Activated T-helper 2 cell treated with anti-CD3 and anti-CD28 coated beads, Interferon-gamma antibody, Interleukin-2, Interleukin-4, amounts not matched to agents 10 μg/mL and 5 μg/mL and 100 μg/mL, durations not matched to agents 14 hours and 24 hours and 36 hours (primary cell): ENCODE results near the gene RAB26. TPM values are rescaled to one million over a fixed set of nuclear protein-coding genes. Genes with fewer than 3 reads are reported as not detected.
"Not testable (repeated sequence)": the region's sequence is repeated elsewhere in the genome, so short reads cannot be mapped to it uniquely, and the experiment has no call there.

Experiments
- DNase-seq: peaks from one replicate; pipeline ENCODE4 v3.0.0; 2021; ENCODE audit warnings: low spot score
- H3K27ac Mint-ChIP-seq: one replicate; pipeline ENCODE4 v1.8.0; 2021; ENCODE audit warnings: mixed read lengths
- H3K27me3 Mint-ChIP-seq: one replicate; pipeline ENCODE4 v1.8.0; 2021; ENCODE audit warnings: low read depth, mixed read lengths
- H3K36me3 Mint-ChIP-seq: one replicate; pipeline ENCODE4 v1.8.0; 2021; ENCODE audit warnings: low read depth, mixed read lengths
- H3K4me1 Mint-ChIP-seq: one replicate; pipeline ENCODE4 v1.8.0; 2021; ENCODE audit warnings: low read depth, mixed read lengths
- H3K4me3 Mint-ChIP-seq: one replicate; pipeline ENCODE4 v1.8.0; 2021; ENCODE audit warnings: low read depth, mild to moderate bottlenecking, moderate library complexity, mixed read lengths
- H3K9me3 Mint-ChIP-seq: one replicate; pipeline ENCODE4 v1.8.0; 2021; ENCODE audit warnings: mixed read lengths
- intact Hi-C: fragments of 100-400 bp; cut with micrococcal nuclease; formaldehyde crosslinking; loops from one replicate; pipeline ENCODE4 v1.15.1; 2023
- total RNA-seq: library from RNA; stranded (reverse); gene quantifications from 2 replicates; pipeline ENCODE4 v1.2.3, GENCODE V29; 2022

RAB26 gene
- total RNA-seq, 1 donor from 2014 or later, result 0.59 TPM

- H3K9me3 Mint-ChIP-seq, H3K27me3 Mint-ChIP-seq, intact Hi-C loops, H3K36me3 Mint-ChIP-seq, H3K27ac Mint-ChIP-seq, DNase-seq, H3K4me1 Mint-ChIP-seq, H3K4me3 Mint-ChIP-seq: not testable (repeated sequence)
Observed at GRCh38 chr16:2122934-2123683, 25.3 kb upstream of the RAB26 start.

- H3K4me1 Mint-ChIP-seq, intact Hi-C loops, H3K27ac Mint-ChIP-seq, H3K27me3 Mint-ChIP-seq, DNase-seq, H3K36me3 Mint-ChIP-seq, H3K4me3 Mint-ChIP-seq, H3K9me3 Mint-ChIP-seq: not testable (repeated sequence)
Observed at GRCh38 chr16:2123706-2124376, 24.6 kb upstream of the RAB26 start.

- DNase-seq, intact Hi-C loops, H3K4me1 Mint-ChIP-seq: not testable (repeated sequence)
Observed at GRCh38 chr16:2124377-2124693, 24.1 kb upstream of the RAB26 start.

GRCh38 chr16:2124694-2125444 lies 23.6 kb upstream of the RAB26 start:
- H3K9me3 Mint-ChIP-seq, DNase-seq, intact Hi-C loops, H3K36me3 Mint-ChIP-seq, H3K27me3 Mint-ChIP-seq, H3K4me3 Mint-ChIP-seq, H3K4me1 Mint-ChIP-seq, H3K27ac Mint-ChIP-seq: not testable (repeated sequence)

More at GRCh38 chr16:2124377-2124693, 24.1 kb upstream of the RAB26 start:
- not testable (repeated sequence) for H3K27me3 Mint-ChIP-seq, H3K27ac Mint-ChIP-seq, H3K4me3 Mint-ChIP-seq, H3K9me3 Mint-ChIP-seq, H3K36me3 Mint-ChIP-seq

- H3K27ac Mint-ChIP-seq, intact Hi-C loops, H3K4me1 Mint-ChIP-seq, DNase-seq, H3K27me3 Mint-ChIP-seq, H3K9me3 Mint-ChIP-seq, H3K36me3 Mint-ChIP-seq, H3K4me3 Mint-ChIP-seq: not testable (repeated sequence)
Observed at GRCh38 chr16:2125609-2126008, 22.8 kb upstream of the RAB26 start.

- H3K27ac Mint-ChIP-seq, DNase-seq, H3K4me3 Mint-ChIP-seq, intact Hi-C loops, H3K9me3 Mint-ChIP-seq, H3K27me3 Mint-ChIP-seq, H3K4me1 Mint-ChIP-seq, H3K36me3 Mint-ChIP-seq: not testable (repeated sequence)
Observed at GRCh38 chr16:2126161-2126743, 22.2 kb upstream of the RAB26 start.

GRCh38 chr16:2126928-2127556 lies 21.4 kb upstream of the RAB26 start:
- intact Hi-C loops, H3K27me3 Mint-ChIP-seq, H3K9me3 Mint-ChIP-seq, H3K4me3 Mint-ChIP-seq, H3K27ac Mint-ChIP-seq, DNase-seq, H3K36me3 Mint-ChIP-seq, H3K4me1 Mint-ChIP-seq: not testable (repeated sequence)

- H3K27ac Mint-ChIP-seq, H3K4me1 Mint-ChIP-seq, H3K27me3 Mint-ChIP-seq, DNase-seq, intact Hi-C loops, H3K9me3 Mint-ChIP-seq, H3K36me3 Mint-ChIP-seq, H3K4me3 Mint-ChIP-seq: not testable (repeated sequence)
Observed at GRCh38 chr16:2127630-2128280, 20.7 kb upstream of the RAB26 start.

- DNase-seq, H3K27ac Mint-ChIP-seq, H3K4me3 Mint-ChIP-seq, H3K36me3 Mint-ChIP-seq, H3K27me3 Mint-ChIP-seq, H3K9me3 Mint-ChIP-seq, H3K4me1 Mint-ChIP-seq, intact Hi-C loops: not testable (repeated sequence)
Observed at GRCh38 chr16:2129251-2129650, 19.2 kb upstream of the RAB26 start.

- H3K27ac Mint-ChIP-seq, DNase-seq, H3K36me3 Mint-ChIP-seq, intact Hi-C loops, H3K4me1 Mint-ChIP-seq, H3K9me3 Mint-ChIP-seq, H3K27me3 Mint-ChIP-seq, H3K4me3 Mint-ChIP-seq: not testable (repeated sequence)
Observed at GRCh38 chr16:2129890-2130447, 18.5 kb upstream of the RAB26 start.

GRCh38 chr16:2133797-2134196 lies 14.6 kb upstream of the RAB26 start:
- intact Hi-C loops, H3K27me3 Mint-ChIP-seq, H3K36me3 Mint-ChIP-seq, H3K4me3 Mint-ChIP-seq, DNase-seq, H3K27ac Mint-ChIP-seq, H3K4me1 Mint-ChIP-seq, H3K9me3 Mint-ChIP-seq: not testable (repeated sequence)

- intact Hi-C loops, H3K36me3 Mint-ChIP-seq, H3K27me3 Mint-ChIP-seq, H3K4me1 Mint-ChIP-seq, H3K9me3 Mint-ChIP-seq, DNase-seq, H3K27ac Mint-ChIP-seq: not testable (repeated sequence)
- peak overlapping the region; percentile 71 for H3K4me3 Mint-ChIP-seq
Observed at GRCh38 chr16:2135071-2135470, 13.4 kb upstream of the RAB26 start.
